ENCODE results near the gene TMPRSS3.

The TMPRSS3 gene

GRCh38 chr21:42403611-42404231 is 7.9 kb upstream of the TMPRSS3 start, which contains the start of gene UBASH3A:
UBASH3A (plus strand) TSS chr21:42403902; CDS start chr21:42403946, 44 bp downstream.
- no peak within 1 kb of the TSS for H3K27ac ChIP-seq
- no peaks in the 10 kb centered on the region for H3K27me3 ChIP-seq
- H3K4me1 ChIP-seq (ENCODE audit: control insufficient read depth in 1 of 2, insufficient read depth in 1 of 2, low read depth in 1 of 2, low read length in 1 of 2) = no peaks in the 10 kb centered on the region
- no peak for TF ChIP-seq CTCF (IDR thresholded peaks at IDR 0.05)
- H3K4me3 ChIP-seq (ENCODE audit: low read depth in 1 of 2, low read length in 1 of 2) = no peak within 1 kb of the TSS
- H3K36me3 ChIP-seq = no peaks in the 10 kb centered on the region
- H3K9me3 ChIP-seq = no peaks in the 10 kb centered on the region

- no peak overlapping the region for H3K4me3 ChIP-seq (ENCODE audit: low read depth in 1 of 2, low read length in 1 of 2)
- no peaks in the 10 kb centered on the region for H3K27me3 ChIP-seq
- TF ChIP-seq CTCF (IDR thresholded peaks at IDR 0.05) = no peak
- no peaks in the 10 kb centered on the region for H3K4me1 ChIP-seq (ENCODE audit: control insufficient read depth in 1 of 2, insufficient read depth in 1 of 2, low read depth in 1 of 2, low read length in 1 of 2)
- H3K9me3 ChIP-seq = no peaks in the 10 kb centered on the region
- no peaks in the 10 kb centered on the region for H3K36me3 ChIP-seq
- H3K27ac ChIP-seq = no peak overlapping the region
Measured at GRCh38 chr21:42401820-42402251, 6.0 kb upstream of the TMPRSS3 start.

GRCh38 chr21:42401154-42401553 is 5.3 kb upstream of the TMPRSS3 start:
- no peaks in the 10 kb centered on the region for H3K4me1 ChIP-seq (ENCODE audit: control insufficient read depth in 1 of 2, insufficient read depth in 1 of 2, low read depth in 1 of 2, low read length in 1 of 2)
- H3K36me3 ChIP-seq = no peaks in the 10 kb centered on the region
- H3K9me3 ChIP-seq = no peaks in the 10 kb centered on the region
- no peaks in the 10 kb centered on the region for H3K27me3 ChIP-seq
- no peak for TF ChIP-seq CTCF (IDR thresholded peaks at IDR 0.05)
- H3K27ac ChIP-seq = no peak overlapping the region
- H3K4me3 ChIP-seq (ENCODE audit: low read depth in 1 of 2, low read length in 1 of 2) = no peak overlapping the region

GRCh38 chr21:42400525-42400924 is 4.7 kb upstream of the TMPRSS3 start:
- Histone ChIP-seq H3K36me3 (no peaks in the 10 kb centered on the region), H3K4me3 (ENCODE audit: low read depth in 1 of 2, low read length in 1 of 2) (no peak overlapping the region), H3K27me3 (no peaks in the 10 kb centered on the region), H3K27ac (no peak overlapping the region), H3K4me1 (ENCODE audit: control insufficient read depth in 1 of 2, insufficient read depth in 1 of 2, low read depth in 1 of 2, low read length in 1 of 2) (no peaks in the 10 kb centered on the region), H3K9me3 (no peaks in the 10 kb centered on the region)
- no peak for TF ChIP-seq CTCF (IDR thresholded peaks at IDR 0.05)

GRCh38 chr21:42398436-42399028 is 2.7 kb upstream of the TMPRSS3 start:
- H3K9me3 ChIP-seq = no peaks in the 10 kb centered on the region
- no peaks in the 10 kb centered on the region for H3K4me1 ChIP-seq (ENCODE audit: control insufficient read depth in 1 of 2, insufficient read depth in 1 of 2, low read depth in 1 of 2, low read length in 1 of 2)
- no peak for TF ChIP-seq CTCF (IDR thresholded peaks at IDR 0.05)
- no peak overlapping the region for H3K4me3 ChIP-seq (ENCODE audit: low read depth in 1 of 2, low read length in 1 of 2)
- no peak overlapping the region for H3K27ac ChIP-seq
- H3K36me3 ChIP-seq = no peaks in the 10 kb centered on the region
- no peaks in the 10 kb centered on the region for H3K27me3 ChIP-seq
